ENCODE measurements around the gene GALNT17.

Gene GALNT17

DNA sequence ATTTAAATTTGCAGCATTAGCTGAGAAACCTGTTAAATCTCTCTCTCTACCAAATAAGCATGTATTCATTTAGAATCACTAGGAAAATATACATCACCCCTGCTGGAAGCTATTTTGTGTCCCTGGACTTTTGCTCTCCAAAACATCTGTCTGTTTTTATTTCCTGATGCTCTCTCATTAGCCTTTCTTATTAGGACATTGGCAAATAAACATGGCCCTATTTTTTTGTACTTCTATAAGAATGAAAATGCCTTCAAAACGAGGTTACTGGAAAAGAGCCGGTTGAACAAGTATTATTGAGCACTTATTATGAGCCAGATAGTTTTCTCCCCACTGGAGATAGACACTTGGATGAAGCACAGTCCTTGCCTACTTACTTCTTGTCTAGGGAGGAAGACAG is 206.9 kb downstream of the GALNT17 start:
- Histone ChIP-seq H3K4me2 (ENCODE audit: insufficient read depth, low read length) (no peak overlapping the region), H3K27me3 (ENCODE audit: insufficient read depth, low read length, poor library complexity) (no peaks in the 10 kb centered on the region), H3K79me2 (ENCODE audit: insufficient read depth, low read length) (no peaks in the 10 kb centered on the region), H3K9me3 (ENCODE audit: insufficient read depth, low read length, severe bottlenecking) (no peaks in the 10 kb centered on the region), H3K27ac (ENCODE audit: low read length) (no peak overlapping the region), H3K4me3 (ENCODE audit: low read depth in 1 of 2, low read length in 2 of 2) (no peak overlapping the region), H3K9ac (ENCODE audit: low read depth, low read length) (no peak overlapping the region), H3K36me3 (ENCODE audit: insufficient read depth, low read length) (no peaks in the 10 kb centered on the region), H3K4me1 (ENCODE audit: insufficient read depth, low read length) (no peaks in the 10 kb centered on the region), H4K20me1 (ENCODE audit: insufficient read depth, low read length) (no peaks in the 10 kb centered on the region), H2AFZ (ENCODE audit: low read depth, low read length) (no peak overlapping the region)
- no peak for DNase-seq
- no peak for ATAC-seq (ENCODE audit: insufficient read depth, low read depth)
- TF ChIP-seq, protein P1, sequence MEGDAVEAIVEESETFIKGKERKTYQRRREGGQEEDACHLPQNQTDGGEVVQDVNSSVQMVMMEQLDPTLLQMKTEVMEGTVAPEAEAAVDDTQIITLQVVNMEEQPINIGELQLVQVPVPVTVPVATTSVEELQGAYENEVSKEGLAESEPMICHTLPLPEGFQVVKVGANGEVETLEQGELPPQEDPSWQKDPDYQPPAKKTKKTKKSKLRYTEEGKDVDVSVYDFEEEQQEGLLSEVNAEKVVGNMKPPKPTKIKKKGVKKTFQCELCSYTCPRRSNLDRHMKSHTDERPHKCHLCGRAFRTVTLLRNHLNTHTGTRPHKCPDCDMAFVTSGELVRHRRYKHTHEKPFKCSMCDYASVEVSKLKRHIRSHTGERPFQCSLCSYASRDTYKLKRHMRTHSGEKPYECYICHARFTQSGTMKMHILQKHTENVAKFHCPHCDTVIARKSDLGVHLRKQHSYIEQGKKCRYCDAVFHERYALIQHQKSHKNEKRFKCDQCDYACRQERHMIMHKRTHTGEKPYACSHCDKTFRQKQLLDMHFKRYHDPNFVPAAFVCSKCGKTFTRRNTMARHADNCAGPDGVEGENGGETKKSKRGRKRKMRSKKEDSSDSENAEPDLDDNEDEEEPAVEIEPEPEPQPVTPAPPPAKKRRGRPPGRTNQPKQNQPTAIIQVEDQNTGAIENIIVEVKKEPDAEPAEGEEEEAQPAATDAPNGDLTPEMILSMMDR (IDR thresholded peaks at IDR 0.05; ENCODE audit: borderline replicate concordance, extremely low read depth, low read length, poor library complexity, severe bottlenecking), result no peak
- TF ChIP-seq EZH2 (IDR thresholded peaks at IDR 0.05; ENCODE audit: borderline replicate concordance, low read depth, low read length, severe bottlenecking), result no peak

DNA sequence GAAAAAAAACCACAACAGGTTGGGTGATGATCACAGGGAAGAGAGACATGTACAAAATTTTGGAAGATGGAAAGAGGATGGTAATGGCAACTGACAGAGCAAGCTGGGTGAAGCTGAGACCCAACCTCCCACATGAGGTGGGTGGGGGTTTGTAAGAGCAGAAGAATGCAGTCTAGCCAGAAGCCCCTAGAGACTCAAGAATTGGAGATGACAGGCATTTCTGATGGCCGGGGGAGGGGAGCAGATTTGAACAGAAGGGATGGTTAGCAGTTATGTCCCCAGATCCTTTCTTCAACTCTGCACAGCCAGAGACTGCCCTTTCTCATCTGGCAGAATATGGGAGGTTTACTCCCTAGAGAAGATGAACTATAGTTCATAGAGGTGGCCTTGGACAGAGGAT is 208.0 kb downstream of the GALNT17 start:
- H3K79me2 ChIP-seq (ENCODE audit: insufficient read depth, low read length), result no peaks in the 10 kb centered on the region
- H3K4me3 ChIP-seq (ENCODE audit: low read depth in 1 of 2, low read length in 2 of 2), result no peak overlapping the region
- no peaks in the 10 kb centered on the region for H3K36me3 ChIP-seq (ENCODE audit: insufficient read depth, low read length)
- H4K20me1 ChIP-seq (ENCODE audit: insufficient read depth, low read length), result no peaks in the 10 kb centered on the region
- DNase-seq (no peak), ATAC-seq (ENCODE audit: insufficient read depth, low read depth) (no peak)
- no peaks in the 10 kb centered on the region for H3K9me3 ChIP-seq (ENCODE audit: insufficient read depth, low read length, severe bottlenecking)
- H3K27ac ChIP-seq (ENCODE audit: low read length), result no peak overlapping the region
- no peak overlapping the region for H2AFZ ChIP-seq (ENCODE audit: low read depth, low read length)
- H3K4me1 ChIP-seq (ENCODE audit: insufficient read depth, low read length), result no peaks in the 10 kb centered on the region
- no peaks in the 10 kb centered on the region for H3K27me3 ChIP-seq (ENCODE audit: insufficient read depth, low read length, poor library complexity)
- no peak for TF ChIP-seq EZH2 (IDR thresholded peaks at IDR 0.05; ENCODE audit: borderline replicate concordance, low read depth, low read length, severe bottlenecking)
- TF ChIP-seq, protein P1 (IDR thresholded peaks at IDR 0.05; ENCODE audit: borderline replicate concordance, extremely low read depth, low read length, poor library complexity, severe bottlenecking), result no peak
- no peak overlapping the region for H3K9ac ChIP-seq (ENCODE audit: low read depth, low read length)
- no peak overlapping the region for H3K4me2 ChIP-seq (ENCODE audit: insufficient read depth, low read length)

DNA sequence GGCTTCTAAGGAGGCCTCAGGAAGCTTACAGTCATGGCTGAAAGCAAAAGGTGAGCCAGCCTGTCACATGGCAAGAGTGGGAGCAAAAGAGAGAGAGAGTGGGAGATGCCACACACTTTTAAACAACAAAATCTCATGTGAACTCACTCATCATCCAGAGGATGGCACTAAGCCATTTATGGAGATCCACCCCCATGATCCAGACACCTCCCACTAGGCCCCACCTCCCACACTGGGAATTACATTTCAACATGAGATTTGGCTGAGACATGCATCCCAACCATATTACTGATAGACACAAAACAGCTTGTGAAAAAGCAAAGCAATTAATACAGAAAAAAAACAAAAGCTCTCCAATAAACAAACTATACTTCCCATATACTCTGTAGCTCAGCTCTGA is 210.3 kb downstream of the GALNT17 start:
- ATAC-seq (ENCODE audit: insufficient read depth, low read depth), result no peak
- H3K9ac ChIP-seq (ENCODE audit: low read depth, low read length), result no peak overlapping the region
- no peak overlapping the region for H3K27ac ChIP-seq (ENCODE audit: low read length)
- H3K9me3 ChIP-seq (ENCODE audit: insufficient read depth, low read length, severe bottlenecking), result no peaks in the 10 kb centered on the region
- no peaks in the 10 kb centered on the region for H4K20me1 ChIP-seq (ENCODE audit: insufficient read depth, low read length)
- no peak overlapping the region for H3K4me3 ChIP-seq (ENCODE audit: low read depth in 1 of 2, low read length in 2 of 2)
- H3K4me1 ChIP-seq (ENCODE audit: insufficient read depth, low read length), result no peaks in the 10 kb centered on the region
- no peak for DNase-seq
- no peaks in the 10 kb centered on the region for H3K27me3 ChIP-seq (ENCODE audit: insufficient read depth, low read length, poor library complexity)
- no peaks in the 10 kb centered on the region for H3K79me2 ChIP-seq (ENCODE audit: insufficient read depth, low read length)
- H2AFZ ChIP-seq (ENCODE audit: low read depth, low read length), result no peak overlapping the region
- H3K36me3 ChIP-seq (ENCODE audit: insufficient read depth, low read length), result no peaks in the 10 kb centered on the region
- H3K4me2 ChIP-seq (ENCODE audit: insufficient read depth, low read length), result no peak overlapping the region
- TF ChIP-seq EZH2 (IDR thresholded peaks at IDR 0.05; ENCODE audit: borderline replicate concordance, low read depth, low read length, severe bottlenecking), result no peak
- TF ChIP-seq, protein P1 (IDR thresholded peaks at IDR 0.05; ENCODE audit: borderline replicate concordance, extremely low read depth, low read length, poor library complexity, severe bottlenecking), result no peak

DNA sequence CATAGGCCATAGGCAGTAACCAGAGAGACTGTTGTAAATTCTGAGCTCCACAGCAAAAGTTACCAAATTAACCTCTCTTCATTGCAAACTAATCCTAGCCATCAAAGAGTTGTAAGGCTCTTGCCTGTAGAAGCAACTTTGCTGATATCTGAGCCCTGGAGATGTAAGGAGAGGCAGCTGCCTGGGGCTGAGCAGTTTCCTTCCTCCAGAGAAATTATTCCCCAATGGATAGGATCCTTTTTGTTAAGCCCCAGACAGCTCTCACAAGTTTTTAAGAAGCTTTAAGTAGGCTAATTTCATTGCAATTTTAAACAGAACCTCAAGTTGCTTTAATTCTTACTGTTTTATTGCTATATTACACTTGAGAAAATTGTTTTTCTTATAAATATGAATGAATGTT is 211.1 kb downstream of the GALNT17 start:
- Histone ChIP-seq H3K4me3 (ENCODE audit: low read depth in 1 of 2, low read length in 2 of 2) (no peak overlapping the region), H3K79me2 (ENCODE audit: insufficient read depth, low read length) (no peaks in the 10 kb centered on the region), H2AFZ (ENCODE audit: low read depth, low read length) (no peak overlapping the region), H3K27ac (ENCODE audit: low read length) (no peak overlapping the region), H4K20me1 (ENCODE audit: insufficient read depth, low read length) (no peaks in the 10 kb centered on the region), H3K9me3 (ENCODE audit: insufficient read depth, low read length, severe bottlenecking) (no peaks in the 10 kb centered on the region), H3K9ac (ENCODE audit: low read depth, low read length) (no peak overlapping the region), H3K36me3 (ENCODE audit: insufficient read depth, low read length) (no peaks in the 10 kb centered on the region), H3K4me1 (ENCODE audit: insufficient read depth, low read length) (no peaks in the 10 kb centered on the region), H3K27me3 (ENCODE audit: insufficient read depth, low read length, poor library complexity) (no peaks in the 10 kb centered on the region), H3K4me2 (ENCODE audit: insufficient read depth, low read length) (no peak overlapping the region)
- TF ChIP-seq, protein P1 (IDR thresholded peaks at IDR 0.05; ENCODE audit: borderline replicate concordance, extremely low read depth, low read length, poor library complexity, severe bottlenecking), result no peak
- TF ChIP-seq EZH2 (IDR thresholded peaks at IDR 0.05; ENCODE audit: borderline replicate concordance, low read depth, low read length, severe bottlenecking), result no peak
- DNase-seq, result no peak
- no peak for ATAC-seq (ENCODE audit: insufficient read depth, low read depth)

All from DND-41 (cell line).